Activated CD4-positive, CD25-positive, alpha-beta regulatory T cell treated with anti-CD3 and anti-CD28 coated beads, Interleukin-2, amount 50 U/mL, for 72 hours (primary cell): ENCODE results near the gene GPC6.

Experiments
- DNase-seq: peaks from one replicate; pipeline ENCODE4 v3.0.0; 2021

Gene GPC6

GRCh38 chr13:93231867-93232266 is 5.3 kb downstream of the GPC6 start:
- no peak for DNase-seq

- DNase-seq = no peak
Observed at GRCh38 chr13:93233997-93234416, 7.4 kb downstream of the GPC6 start.

GRCh38 chr13:93234459-93234858 is 7.9 kb downstream of the GPC6 start:
- no peak for DNase-seq

- no peak for DNase-seq
Observed at GRCh38 chr13:93235258-93236015, 8.8 kb downstream of the GPC6 start.

GRCh38 chr13:93238711-93239110 is 12.1 kb downstream of the GPC6 start:
- no peak for DNase-seq

- no peak for DNase-seq
Observed at GRCh38 chr13:93243375-93244063, 16.9 kb downstream of the GPC6 start.

- DNase-seq = no peak
Observed at GRCh38 chr13:93244141-93244917, 17.7 kb downstream of the GPC6 start.

GRCh38 chr13:93244918-93245280 is 18.3 kb downstream of the GPC6 start:
- no peak for DNase-seq

GRCh38 chr13:93246069-93246468 is 19.5 kb downstream of the GPC6 start:
- no peak for DNase-seq

- no peak for DNase-seq
Observed at GRCh38 chr13:93248627-93249047, 22.0 kb downstream of the GPC6 start.

GRCh38 chr13:93249364-93250306 is 23.0 kb downstream of the GPC6 start:
- DNase-seq = no peak

GRCh38 chr13:93254775-93255174 is 28.2 kb downstream of the GPC6 start:
- no peak for DNase-seq

- DNase-seq = no peak
Observed at GRCh38 chr13:93256998-93257397, 30.4 kb downstream of the GPC6 start.

GRCh38 chr13:93259527-93260080 is 33.0 kb downstream of the GPC6 start:
- no peak for DNase-seq

- DNase-seq = no peak
Observed at GRCh38 chr13:93260591-93260990, 34.0 kb downstream of the GPC6 start.

GRCh38 chr13:93262729-93263345 is 36.2 kb downstream of the GPC6 start:
- DNase-seq = no peak

- DNase-seq = no peak
Observed at GRCh38 chr13:93264876-93265275, 38.3 kb downstream of the GPC6 start.

GRCh38 chr13:93265800-93266199 is 39.2 kb downstream of the GPC6 start:
- no peak for DNase-seq

GRCh38 chr13:93266681-93267080 is 40.1 kb downstream of the GPC6 start:
- DNase-seq = no peak

GRCh38 chr13:93268327-93269028 is 41.9 kb downstream of the GPC6 start:
- no peak for DNase-seq
